T-helper 1 cell treated with Interleukin-12 subunit alpha and Interleukin-12 subunit beta and Interleukin-4 antibody, amounts not matched to agents 30 μg/mL and 1 μg/mL, for 36 hours (primary cell): ENCODE results near the gene PILRA.
"Not testable (repeated sequence)": the region's sequence is repeated elsewhere in the genome, so short reads cannot be mapped to it uniquely, and the experiment has no call there.

ENCODE experiments used
- H3K27ac Mint-ChIP-seq: one replicate; pipeline ENCODE4 v1.8.0; 2021; ENCODE audit warnings: mild to moderate bottlenecking, mixed read lengths
- H3K27me3 Mint-ChIP-seq: one replicate; pipeline ENCODE4 v1.8.0; 2021; ENCODE audit warnings: low read depth, mixed read lengths
- H3K36me3 Mint-ChIP-seq: one replicate; pipeline ENCODE4 v1.8.0; 2021; ENCODE audit warnings: low read depth, mixed read lengths
- H3K4me1 Mint-ChIP-seq: one replicate; pipeline ENCODE4 v1.8.0; 2021; ENCODE audit warnings: low read depth, mixed read lengths
- H3K4me3 Mint-ChIP-seq: one replicate; pipeline ENCODE4 v1.8.0; 2021; ENCODE audit warnings: mild to moderate bottlenecking, moderate library complexity, mixed read lengths
- H3K9me3 Mint-ChIP-seq: one replicate; pipeline ENCODE4 v1.8.0; 2021; ENCODE audit warnings: mixed read lengths

Gene PILRA

DNA sequence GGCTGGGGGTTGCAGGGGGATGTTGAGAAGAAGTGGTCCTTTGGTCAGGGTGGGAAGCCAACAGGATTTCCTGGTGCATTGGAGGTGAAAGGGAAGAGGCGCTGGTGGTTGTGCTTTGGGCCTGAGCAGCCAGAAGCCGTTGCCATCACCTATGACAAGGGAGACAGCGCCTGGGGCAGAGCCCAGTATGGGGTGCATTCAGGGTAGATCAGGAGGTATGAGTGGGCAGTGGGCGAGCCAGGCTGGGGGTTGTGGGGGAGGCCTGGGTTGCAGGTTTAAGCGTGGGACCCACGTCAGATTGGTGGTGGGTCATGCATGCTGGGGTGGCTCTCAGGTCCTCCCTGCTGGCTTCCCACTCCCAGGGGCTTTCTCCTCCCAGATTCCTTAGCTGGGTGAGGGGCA lies 21.6 kb upstream of the PILRA start:
- Mint-ChIP-seq H3K4me3 (no peak overlapping the region), H3K9me3 (no peaks in the 10 kb centered on the region), H3K27ac (peak overlapping the region; percentile 52), H3K27me3 (no peaks in the 10 kb centered on the region), H3K4me1 (peaks cover 17% of the 10 kb centered on the region), H3K36me3 (peaks cover 47% of the 10 kb centered on the region)

DNA sequence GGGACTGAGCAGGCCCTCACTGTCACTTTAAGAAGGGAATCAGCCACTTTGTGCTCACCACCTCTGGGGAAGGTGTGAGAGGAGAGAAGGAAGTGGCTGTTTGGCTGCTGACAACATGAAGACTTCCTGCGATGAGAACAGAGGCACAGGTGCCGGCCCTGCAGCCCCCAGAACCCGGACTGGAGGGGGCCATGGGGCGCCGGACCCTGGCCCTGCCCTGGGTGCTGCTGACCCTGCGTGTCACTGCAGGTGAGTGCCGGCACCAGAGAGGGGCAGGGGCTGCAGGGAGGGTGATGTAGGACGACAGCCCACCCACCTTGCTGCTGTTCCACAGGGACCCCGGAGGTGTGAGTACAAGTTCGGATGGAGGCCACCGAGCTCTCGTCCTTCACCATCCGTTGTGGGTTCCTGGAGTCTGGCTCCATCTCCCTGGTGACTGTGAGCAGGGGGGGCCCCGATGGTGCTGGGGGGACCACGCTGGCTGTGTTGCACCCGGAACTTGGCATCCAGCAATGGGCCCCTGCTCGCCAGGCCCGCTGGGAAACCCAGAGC lies 21.0 kb upstream of the PILRA start:
- not testable (repeated sequence) for H3K4me3 Mint-ChIP-seq, H3K9me3 Mint-ChIP-seq, H3K27ac Mint-ChIP-seq, H3K27me3 Mint-ChIP-seq
- Mint-ChIP-seq H3K36me3 (peaks cover 46% of the 10 kb centered on the region), H3K4me1 (peaks cover 17% of the 10 kb centered on the region)

GRCh38 chr7:100352984-100353684 lies 20.2 kb upstream of the PILRA start:
- Mint-ChIP-seq H3K27ac (peak overlapping the region; percentile 70), H3K4me1 (peaks cover 17% of the 10 kb centered on the region), H3K4me3 (peak overlapping the region; percentile 40), H3K9me3 (no peaks in the 10 kb centered on the region), H3K36me3 (peaks cover 44% of the 10 kb centered on the region), H3K27me3 (no peaks in the 10 kb centered on the region)

- H3K27me3 Mint-ChIP-seq: no peaks in the 10 kb centered on the region
- peak overlapping the region; percentile 70 for H3K27ac Mint-ChIP-seq
- peaks cover 17% of the 10 kb centered on the region for H3K4me1 Mint-ChIP-seq
- H3K9me3 Mint-ChIP-seq: no peaks in the 10 kb centered on the region
- H3K4me3 Mint-ChIP-seq: peak overlapping the region; percentile 34
- H3K36me3 Mint-ChIP-seq: peaks cover 41% of the 10 kb centered on the region
Measured at GRCh38 chr7:100353685-100354330, 19.5 kb upstream of the PILRA start.

DNA sequence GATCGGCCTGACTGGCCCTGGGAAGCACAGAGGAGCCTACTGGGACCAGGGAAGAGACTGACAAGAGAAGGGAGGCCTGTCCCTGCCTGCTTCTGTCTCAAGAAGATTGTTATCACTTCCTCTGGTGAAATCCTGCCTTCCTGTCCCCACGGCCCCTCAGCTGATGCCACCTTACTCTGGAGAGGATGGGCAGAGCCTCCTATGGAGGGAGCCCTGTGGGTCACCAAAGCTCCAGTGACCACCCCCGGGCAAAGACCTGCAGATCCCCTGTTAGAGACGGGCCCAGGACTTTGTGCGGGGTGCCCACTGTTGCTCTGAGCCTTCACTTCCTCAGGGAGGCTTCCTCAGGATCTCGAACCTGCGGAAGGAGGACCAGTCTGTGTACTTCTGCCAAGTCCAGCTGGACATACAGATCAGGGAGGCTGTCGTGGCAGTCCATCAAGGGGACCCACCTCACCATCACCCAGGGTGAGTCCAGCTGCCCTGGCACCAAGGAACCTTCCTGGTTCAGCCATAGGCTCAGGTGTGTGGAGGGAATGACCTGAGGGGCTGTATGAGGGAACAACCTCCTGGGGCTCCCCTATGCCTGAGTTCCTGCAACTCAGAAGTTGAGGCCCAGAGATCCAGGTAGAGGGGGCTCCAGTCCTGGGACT lies 16.7 kb upstream of the PILRA start:
- Mint-ChIP-seq H3K27ac (no peak overlapping the region), H3K4me3 (no peak overlapping the region), H3K36me3 (peaks cover 43% of the 10 kb centered on the region)

GRCh38 chr7:100357131-100357561 lies 16.1 kb upstream of the PILRA start:
- peaks cover 6% of the 10 kb centered on the region for H3K4me1 Mint-ChIP-seq
- H3K9me3 Mint-ChIP-seq: no peaks in the 10 kb centered on the region
- H3K27me3 Mint-ChIP-seq: no peaks in the 10 kb centered on the region
- no peak overlapping the region for H3K27ac Mint-ChIP-seq
- H3K36me3 Mint-ChIP-seq: peaks cover 48% of the 10 kb centered on the region
- H3K4me3 Mint-ChIP-seq: no peak overlapping the region

More for the DNA sequence above, 16.7 kb upstream of the PILRA start:
- H3K4me1 Mint-ChIP-seq: peaks cover 8% of the 10 kb centered on the region
- H3K27me3 Mint-ChIP-seq: no peaks in the 10 kb centered on the region
- H3K9me3 Mint-ChIP-seq: no peaks in the 10 kb centered on the region

GRCh38 chr7:100358027-100358856 lies 15.0 kb upstream of the PILRA start, which contains the start of gene PILRB:
PILRB (plus strand) TSS chr7:100358117; CDS start chr7:100358303, 186 bp downstream.
- H3K9me3 Mint-ChIP-seq: no peaks in the 10 kb centered on the region
- peaks cover 51% of the 10 kb centered on the region for H3K36me3 Mint-ChIP-seq
- H3K4me3 Mint-ChIP-seq: no peak within 1 kb of the TSS
- no peak within 1 kb of the TSS for H3K27ac Mint-ChIP-seq
- peaks cover 5% of the 10 kb centered on the region for H3K4me1 Mint-ChIP-seq
- no peaks in the 10 kb centered on the region for H3K27me3 Mint-ChIP-seq

DNA sequence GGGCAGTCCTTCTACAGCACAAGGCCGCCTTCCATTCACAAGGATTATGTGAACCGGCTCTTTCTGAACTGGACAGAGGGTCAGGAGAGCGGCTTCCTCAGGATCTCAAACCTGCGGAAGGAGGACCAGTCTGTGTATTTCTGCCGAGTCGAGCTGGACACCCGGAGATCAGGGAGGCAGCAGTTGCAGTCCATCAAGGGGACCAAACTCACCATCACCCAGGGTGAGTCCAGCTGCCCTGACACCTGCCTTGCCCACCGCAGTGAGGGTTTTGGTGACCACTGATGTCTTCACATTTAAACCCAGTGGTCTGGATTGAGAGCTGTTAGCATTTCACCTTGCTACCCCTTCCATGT lies 14.5 kb upstream of the PILRA start:
- Mint-ChIP-seq H3K36me3 (peaks cover 50% of the 10 kb centered on the region), H3K27ac (no peak overlapping the region), H3K4me3 (no peak overlapping the region), H3K9me3 (no peaks in the 10 kb centered on the region), H3K4me1 (no peaks in the 10 kb centered on the region), H3K27me3 (no peaks in the 10 kb centered on the region)

GRCh38 chr7:100360135-100360854 lies 13.0 kb upstream of the PILRA start:
- Mint-ChIP-seq H3K4me3 (no peak overlapping the region), H3K4me1 (peaks cover 9% of the 10 kb centered on the region), H3K9me3 (no peaks in the 10 kb centered on the region), H3K36me3 (peaks cover 55% of the 10 kb centered on the region), H3K27me3 (no peaks in the 10 kb centered on the region), H3K27ac (no peak overlapping the region)

DNA sequence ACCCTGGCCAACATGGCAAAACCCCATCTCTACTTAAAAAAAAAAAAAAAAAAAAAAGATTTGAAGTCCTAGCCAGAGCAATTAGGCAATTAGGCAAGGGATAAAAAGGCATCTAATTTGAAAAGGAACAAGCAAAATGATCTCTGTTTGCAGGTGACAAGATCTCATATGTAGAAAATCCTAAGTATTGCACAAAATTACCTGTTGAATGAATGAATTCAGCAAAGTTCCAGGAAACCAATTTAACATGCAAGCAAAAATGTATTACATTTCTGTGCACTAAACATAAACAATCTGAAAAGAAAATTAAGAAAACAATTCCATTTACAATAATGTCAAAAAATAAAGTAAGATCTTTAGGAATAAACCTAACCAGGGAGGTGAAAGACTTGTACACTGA lies 10.2 kb upstream of the PILRA start:
- H3K4me3 Mint-ChIP-seq: no peak overlapping the region
- H3K27ac Mint-ChIP-seq: no peak overlapping the region
- no peaks in the 10 kb centered on the region for H3K9me3 Mint-ChIP-seq
- H3K27me3 Mint-ChIP-seq: no peaks in the 10 kb centered on the region
- H3K4me1 Mint-ChIP-seq: peaks cover 21% of the 10 kb centered on the region
- peaks cover 50% of the 10 kb centered on the region for H3K36me3 Mint-ChIP-seq

DNA sequence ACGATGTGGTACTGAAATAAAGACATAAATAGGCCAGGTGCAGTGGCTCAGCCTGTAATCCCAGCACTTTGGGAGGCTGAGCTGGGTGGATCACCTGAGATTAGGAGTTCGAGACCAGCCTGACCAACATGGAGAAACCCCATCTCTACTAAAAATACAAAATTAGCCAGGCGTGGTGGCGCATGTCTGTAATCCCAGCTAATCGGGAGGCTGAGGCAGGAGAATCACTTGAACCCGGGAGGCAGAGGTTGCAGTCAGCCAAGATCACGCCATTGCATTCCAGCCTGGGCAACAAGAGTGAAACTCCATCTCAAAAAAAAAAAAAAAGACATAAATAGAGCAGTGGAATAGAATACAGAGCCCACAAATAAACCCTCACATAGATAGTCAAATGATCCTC lies 9.5 kb upstream of the PILRA start:
- Mint-ChIP-seq H3K4me1 (peaks cover 21% of the 10 kb centered on the region), H3K36me3 (peaks cover 50% of the 10 kb centered on the region)
- H3K27ac Mint-ChIP-seq, H3K9me3 Mint-ChIP-seq, H3K4me3 Mint-ChIP-seq, H3K27me3 Mint-ChIP-seq: not testable (repeated sequence)

DNA sequence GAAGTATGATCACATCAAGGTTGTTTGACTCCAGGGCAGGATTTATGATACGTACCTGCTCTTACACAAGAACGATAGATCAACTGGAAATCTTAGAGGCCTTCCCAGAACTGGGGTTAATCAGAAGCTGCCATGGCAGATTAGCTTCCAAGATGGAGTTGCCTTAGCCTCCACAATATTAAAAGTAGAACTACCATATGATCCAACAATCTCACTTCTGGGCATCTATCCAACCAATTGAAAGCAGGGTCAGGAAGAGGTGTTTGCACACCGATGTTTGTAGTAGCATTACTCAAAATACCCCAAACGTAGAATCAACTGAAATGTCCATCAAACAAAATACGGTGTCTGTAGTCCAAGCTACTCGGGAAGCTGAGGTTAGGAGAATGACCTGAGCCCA lies 8.8 kb upstream of the PILRA start:
- Mint-ChIP-seq H3K27me3 (no peaks in the 10 kb centered on the region), H3K4me3 (no peak overlapping the region), H3K9me3 (no peaks in the 10 kb centered on the region), H3K27ac (peak overlapping the region; percentile 62), H3K36me3 (peaks cover 46% of the 10 kb centered on the region), H3K4me1 (peaks cover 21% of the 10 kb centered on the region)

- H3K9me3 Mint-ChIP-seq, H3K27me3 Mint-ChIP-seq, H3K4me3 Mint-ChIP-seq: not testable (repeated sequence)
- H3K27ac Mint-ChIP-seq: peak overlapping the region; percentile 91
- H3K36me3 Mint-ChIP-seq: peaks cover 37% of the 10 kb centered on the region
- peaks cover 21% of the 10 kb centered on the region for H3K4me1 Mint-ChIP-seq
Measured at GRCh38 chr7:100365998-100366367, 7.3 kb upstream of the PILRA start.
